HG03342 (cell line): ENCODE measurements around the gene TRABD2A.
"Not testable (repeated sequence)": the region's sequence is repeated elsewhere in the genome, so short reads cannot be mapped to it uniquely, and the experiment has no call there.

Experiments used
- ATAC-seq: cut with Tn5 transposase; IDR thresholded peaks from one replicate; pipeline ENCODE4 v1.9.1; 2021; ENCODE audit warnings: mild to moderate bottlenecking, moderate library complexity; ENCODE audit not compliant: unreplicated experiment

Gene TRABD2A

DNA sequence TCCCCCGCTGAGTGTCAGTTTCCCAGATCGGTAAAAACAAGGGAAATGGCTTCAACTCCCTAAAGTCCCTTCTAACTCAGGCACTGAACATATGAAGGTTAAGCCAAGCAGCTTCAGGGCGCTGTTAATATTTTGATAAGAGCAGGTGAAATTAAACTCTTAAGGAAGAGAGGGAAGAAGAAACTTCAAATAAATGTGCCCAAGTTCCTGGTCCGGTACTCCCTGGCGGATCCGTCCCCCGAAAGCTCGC lies 564 bp downstream of the TRABD2A start:
- no peak for ATAC-seq

DNA sequence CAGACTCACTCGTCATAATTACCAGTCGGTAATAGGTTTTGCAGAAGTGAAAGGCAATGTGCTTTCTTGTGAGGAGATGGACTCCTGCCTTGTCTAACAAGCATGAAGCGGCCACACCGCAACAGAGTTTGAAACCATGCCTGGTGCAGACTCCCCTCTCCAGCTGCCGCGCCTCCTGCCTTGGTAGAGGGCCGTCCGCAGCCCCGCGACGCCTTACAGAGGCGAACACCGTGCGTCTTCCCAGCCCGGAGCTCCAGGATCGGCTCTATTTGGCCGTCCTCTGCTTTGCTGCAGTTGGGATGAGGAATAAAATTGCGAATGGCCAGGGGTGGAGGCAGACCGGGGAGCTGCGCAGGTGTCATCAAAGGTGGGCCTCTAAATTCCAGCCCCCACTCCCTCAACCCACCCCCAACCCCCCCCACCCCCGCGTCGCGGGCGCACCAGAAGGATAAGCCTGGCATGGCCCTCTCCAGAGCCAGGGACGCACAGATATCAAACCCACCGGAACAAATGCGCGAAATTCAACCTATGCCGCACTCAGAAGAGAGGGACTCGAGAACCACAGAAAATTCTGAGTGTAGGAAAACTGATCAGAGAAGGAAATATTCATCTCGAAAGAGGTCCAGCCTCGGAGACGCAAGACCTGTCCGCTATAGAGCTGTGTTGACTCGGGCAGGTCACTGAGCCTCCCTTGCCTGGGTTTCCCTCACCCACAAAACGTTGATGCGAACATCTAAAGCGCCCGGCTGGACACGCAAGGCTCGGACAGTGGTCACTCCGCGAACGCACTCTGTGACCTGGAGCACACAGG lies 1.1 kb downstream of the TRABD2A start:
- ATAC-seq: peak; percentile 65

DNA sequence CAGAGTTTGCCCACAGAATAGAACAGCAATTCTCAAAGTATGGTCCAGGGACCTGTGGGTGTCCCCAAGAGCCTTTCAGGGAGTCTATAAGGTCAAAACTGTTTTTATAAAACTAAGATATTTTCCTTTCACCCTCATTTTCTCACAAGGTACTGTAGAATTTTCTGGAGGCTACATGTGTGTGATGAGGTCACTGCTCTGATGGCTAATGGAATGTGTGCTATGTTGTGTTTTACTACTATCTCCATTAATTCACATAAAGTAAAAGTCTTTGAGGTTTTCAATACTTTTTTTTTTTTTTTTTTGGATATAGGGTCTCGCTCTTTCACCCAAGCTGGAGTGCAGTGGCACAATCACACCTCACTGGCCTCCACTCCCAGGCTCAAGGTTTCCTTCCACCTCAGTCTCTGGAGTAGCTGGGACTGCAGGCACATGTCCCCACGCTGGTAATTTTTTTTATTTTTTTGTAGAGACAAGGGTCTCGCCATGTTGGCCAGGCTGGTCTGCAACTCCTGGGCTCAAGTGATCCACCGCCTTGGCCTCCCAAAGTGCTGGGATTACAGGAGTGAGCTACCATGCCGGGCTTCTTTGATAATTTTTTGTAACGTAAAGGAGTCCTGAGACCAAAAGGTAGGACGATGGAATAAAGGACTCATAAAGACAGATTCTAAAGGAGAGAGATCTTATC lies 1.8 kb downstream of the TRABD2A start:
- no peak for ATAC-seq

DNA sequence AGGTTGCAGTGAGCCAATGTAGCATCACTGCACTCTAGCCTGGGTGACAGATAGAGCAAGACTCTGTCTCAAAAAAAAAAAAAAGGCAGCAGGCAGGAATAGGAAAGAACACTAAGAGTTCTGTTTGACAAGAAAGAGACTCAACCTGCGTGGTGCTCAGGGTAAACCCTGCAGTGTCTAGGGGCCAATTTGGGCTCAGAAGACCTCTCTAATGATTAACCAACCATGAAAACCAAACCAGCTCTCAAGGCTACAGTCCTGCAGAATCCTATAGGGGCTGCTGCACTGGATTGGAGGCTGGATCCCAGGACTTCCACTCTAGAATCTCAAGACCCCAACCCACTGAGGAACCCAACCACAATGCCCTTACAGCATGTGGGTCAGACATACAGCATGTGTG lies 2.4 kb downstream of the TRABD2A start:
- ATAC-seq: peak; percentile 32

DNA sequence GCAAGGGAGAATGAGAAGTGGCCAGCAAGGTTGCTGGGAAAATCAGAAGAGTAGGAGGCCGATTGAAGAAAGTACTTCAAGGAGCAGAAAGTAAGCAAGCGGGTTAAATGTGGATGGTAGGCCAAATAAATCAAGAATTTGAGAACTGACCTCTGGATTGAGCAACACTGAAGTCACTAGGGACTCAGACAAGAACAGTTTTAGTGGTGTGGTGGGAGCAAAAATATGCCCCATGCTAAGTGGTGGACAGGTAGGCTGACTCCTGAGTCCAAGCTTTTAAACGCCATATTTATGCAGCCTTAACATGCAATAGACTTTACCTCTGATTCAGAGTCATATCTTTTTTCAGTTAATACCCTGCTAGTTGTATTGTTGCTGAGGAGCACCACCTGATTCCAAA lies 4.5 kb downstream of the TRABD2A start:
- no peak for ATAC-seq

DNA sequence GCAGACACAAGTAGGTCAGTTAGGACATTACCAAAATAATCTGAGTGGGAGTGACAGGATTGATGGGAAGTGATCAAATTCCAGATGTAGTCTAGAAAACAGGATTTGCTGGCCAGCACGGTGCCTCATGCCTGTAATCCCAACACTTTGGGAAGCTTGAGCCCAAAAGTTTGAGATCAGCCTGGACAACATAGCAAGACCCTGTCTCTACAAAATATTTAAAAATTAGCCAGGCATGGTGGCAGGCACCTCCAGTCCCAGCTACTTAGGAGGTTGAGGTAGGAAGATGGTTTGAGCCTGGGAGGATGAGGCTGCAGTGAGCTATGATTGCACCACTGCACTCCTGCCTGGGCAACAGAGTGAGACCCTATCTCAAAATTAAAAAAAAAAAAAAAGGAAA lies 5.3 kb downstream of the TRABD2A start:
- not testable (repeated sequence) for ATAC-seq

DNA sequence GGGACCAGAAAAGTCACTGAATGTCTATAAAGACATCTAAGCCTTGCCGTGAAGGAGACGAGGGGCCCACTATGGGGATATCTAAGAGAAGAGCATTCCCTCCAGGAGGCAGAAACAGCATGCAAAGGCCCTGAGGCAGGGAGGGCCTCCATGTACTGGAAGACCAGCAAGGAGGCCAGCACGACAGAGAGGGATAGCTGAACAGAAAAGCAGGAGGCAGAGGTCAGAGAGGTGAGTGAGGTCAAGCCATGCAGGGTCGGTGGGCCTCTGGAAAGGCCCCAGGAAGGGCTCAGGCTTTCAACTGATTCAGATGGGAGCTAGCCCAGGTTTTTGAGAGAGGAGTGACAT lies 5.7 kb downstream of the TRABD2A start:
- no peak for ATAC-seq

DNA sequence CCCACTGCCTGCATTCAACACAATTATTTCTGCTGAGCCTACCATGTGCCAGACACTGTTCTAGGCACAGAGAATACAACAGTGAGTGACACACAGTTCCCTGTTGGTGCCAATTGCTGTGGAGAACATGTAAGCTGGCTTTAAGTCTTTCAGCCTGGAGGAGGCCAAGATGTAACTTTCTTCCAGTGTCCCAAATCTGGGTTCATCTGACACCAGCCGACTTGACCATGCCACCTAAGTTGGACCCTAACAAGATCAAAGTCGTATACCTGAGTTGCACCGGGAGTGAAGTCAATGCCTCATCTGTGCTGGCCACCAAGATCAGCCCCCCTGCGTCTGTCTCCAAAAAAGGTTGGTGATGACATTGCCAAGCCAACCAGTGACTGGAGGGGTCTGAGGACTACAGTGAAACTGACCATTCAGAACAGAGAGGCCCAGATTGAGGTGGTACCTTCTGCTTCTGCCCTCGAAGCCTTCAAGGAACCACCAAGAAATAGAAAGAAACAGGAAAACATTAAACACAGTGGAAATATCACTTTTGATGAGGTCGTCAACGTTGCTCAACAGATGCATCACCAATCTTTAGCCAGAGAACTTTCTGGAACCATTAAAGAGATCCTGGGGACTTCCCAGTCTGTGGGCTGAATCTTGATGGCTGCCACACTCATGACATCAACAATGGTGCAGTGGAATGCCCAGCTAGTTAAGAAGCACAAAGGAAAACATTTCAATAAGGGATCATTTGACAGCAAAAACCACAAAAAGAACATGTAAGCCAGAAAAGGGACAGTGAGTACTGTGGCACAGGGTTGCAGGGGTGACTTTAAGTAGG lies 6.3 kb downstream of the TRABD2A start:
- ATAC-seq: no peak

DNA sequence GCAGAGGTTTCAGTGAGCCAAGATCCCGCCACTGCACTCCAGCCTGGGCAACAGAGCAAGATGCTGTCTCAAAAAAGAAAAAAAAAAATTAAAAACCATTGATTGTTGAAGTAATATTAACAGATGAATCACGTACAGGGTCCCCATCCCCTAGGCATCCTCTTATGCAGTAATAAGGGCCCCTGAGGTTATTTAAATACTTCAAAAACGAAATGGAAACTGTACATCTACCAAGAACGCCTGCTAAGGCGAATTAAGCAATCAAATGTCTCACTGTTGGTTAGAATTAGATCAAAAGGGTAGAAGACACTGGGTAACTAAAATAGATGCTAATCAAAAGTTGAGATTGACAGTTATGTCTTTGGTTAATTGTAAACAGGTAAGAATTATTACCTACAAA lies 7.5 kb downstream of the TRABD2A start:
- ATAC-seq: no peak

DNA sequence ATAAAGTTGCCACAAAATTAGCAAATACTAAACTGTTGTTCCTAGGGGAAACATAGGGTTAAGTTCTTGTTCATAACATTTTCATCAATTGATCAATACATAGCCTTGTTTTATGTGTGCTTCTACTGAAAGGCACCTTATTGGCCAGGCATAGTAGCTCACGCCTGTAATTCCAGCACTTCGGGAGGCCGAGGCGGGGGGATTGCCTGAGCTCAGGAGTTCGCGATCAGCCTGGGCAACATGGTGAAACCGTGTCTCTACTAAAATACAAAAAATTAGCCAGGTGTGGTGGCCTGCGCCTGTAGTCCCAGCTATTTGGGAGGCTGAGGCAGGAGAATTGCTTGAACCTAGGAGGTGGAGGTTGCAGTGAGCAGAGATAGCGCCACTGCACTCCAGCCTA lies 8.2 kb downstream of the TRABD2A start:
- not testable (repeated sequence) for ATAC-seq

DNA sequence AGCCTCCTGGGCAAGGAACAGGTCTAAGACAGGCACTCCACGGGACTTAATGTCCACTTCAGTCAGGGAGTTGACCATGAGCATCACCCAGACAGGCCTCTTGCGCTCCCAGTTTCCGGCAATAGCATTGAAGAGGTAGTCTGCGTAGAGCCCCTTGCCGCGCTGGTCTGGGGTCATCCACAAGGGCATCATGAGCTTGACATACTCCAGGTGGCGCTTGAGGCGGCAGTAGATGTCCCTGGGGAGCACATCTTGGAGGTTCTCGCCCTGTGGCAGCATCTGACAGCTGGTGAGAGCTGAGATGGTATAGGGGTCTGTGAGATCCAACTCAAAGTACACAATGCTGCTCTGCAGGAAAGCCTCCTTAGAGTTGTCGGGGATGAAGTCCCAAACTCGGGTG lies 10.6 kb downstream of the TRABD2A start:
- ATAC-seq: no peak

DNA sequence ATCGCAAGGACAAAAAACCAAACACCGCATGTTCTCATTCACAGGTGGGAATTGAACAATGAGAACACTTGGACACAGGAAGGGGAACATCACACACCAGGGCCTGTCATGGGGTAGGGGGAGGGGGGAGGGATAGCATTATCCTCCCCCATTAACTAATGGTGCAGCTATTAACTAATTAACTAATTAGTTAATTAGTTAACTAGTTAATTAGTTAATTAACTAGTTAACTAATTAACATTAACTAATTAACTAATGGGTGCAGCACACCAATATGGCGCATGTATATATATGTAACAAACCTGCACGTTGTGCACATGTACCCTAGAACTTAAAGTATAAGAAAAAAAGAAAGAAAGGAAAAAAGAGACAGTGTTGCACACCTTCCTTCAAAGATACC lies 12.6 kb downstream of the TRABD2A start:
- ATAC-seq: not testable (repeated sequence)

DNA sequence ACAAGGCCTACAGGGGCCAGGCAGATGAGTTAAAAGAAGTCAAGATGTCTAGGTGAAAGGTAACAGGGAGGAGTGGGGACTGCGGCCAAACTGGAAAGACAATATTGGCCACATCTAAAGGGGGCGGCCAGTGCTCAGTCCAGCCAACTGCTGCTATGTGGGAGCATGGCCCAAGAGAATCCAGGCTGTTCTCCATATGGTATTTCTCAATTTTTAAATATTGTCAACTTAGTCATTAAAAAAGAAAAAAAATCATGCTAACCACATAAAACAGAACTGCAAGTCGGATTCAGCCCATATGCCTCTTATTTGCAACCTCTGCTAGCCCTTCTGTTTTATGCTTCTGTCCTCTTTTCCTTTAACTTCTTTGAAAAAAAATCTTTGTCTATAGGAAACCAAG lies 14.8 kb downstream of the TRABD2A start:
- no peak for ATAC-seq

DNA sequence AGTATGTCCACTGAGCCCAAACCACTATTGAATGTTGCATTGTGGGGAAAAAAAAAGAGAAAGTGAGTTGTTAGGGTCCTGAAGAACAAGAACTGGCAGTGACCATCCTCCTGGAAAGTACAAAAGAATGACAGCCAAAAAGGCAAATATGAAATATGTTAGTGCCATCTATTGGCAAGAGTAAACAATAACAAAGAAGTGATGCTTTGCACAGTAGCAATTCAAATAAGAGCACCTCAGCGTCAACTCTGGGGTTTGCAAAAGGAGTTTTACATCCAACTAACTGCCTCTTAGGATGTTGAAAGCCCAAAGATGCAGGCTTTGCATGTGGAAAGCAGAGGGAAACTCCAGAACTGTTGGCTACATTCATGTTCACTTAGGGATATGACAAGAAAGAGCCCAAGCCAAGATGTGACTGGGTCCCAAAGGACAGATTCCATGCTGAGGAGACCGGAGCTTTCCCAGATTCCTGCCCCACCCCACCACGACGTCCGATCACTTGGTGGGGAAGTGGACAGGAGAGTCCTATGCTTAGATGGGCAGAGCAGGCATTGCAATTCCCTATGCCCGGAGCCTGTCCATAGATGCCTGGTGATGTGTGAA lies 15.6 kb downstream of the TRABD2A start:
- peak; percentile 67 for ATAC-seq

DNA sequence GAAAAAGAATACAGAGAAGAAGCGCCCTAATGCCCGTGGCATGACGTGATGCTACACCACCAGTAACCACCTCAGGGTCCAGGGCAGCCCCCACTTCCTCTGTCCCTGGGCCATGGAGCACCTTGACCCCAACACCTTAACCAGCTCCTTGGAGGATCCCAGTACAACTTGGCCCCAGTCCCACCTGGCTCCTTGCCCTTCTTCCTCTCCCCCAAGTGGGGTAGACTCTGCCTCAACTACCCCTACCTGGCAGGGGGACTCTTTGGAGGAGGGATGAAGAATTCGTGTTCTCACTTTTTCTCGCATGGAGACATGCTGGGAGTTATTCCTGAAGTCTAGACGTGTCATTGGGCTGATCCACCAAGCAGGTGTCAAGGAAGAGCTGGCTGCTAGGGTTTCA lies 18.9 kb downstream of the TRABD2A start:
- ATAC-seq: no peak

DNA sequence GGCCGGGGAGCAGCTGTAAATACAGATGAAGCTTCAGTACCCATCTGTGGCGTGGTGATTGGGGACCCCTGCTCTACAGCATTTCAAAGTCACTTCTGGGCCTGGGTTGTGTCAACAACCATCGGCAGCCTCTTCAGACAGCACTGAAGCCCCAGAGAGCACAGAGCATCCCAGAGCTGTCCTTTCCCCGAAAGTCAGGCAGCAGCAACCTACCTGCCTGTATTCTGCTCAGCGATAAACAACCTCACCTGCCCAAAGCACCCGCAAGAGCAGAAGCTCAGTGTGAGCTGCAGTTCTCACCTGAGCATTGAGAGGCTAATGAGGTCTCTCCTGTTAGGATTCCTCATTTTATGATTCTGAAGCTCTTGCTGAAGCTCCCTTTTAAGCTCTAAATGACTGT lies 19.3 kb downstream of the TRABD2A start:
- ATAC-seq: no peak

DNA sequence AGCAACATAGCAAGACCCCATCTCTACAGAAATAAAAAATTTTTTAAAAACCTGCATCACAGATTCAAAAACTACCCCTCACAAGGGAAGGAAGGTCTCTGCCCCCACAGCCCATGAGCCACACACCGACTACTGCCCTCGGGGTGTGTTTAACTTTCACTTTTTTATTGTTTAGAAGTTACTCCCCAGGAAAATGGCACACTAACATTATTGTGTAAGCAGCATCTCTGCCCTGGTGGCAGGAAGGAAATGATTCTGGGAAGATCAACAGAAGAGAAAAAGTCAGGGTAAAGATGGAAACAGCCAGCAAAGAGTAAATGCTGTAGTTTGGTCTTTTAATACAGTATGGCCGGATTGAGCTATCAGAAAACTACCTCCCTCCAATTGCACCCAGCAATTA lies 21.9 kb downstream of the TRABD2A start:
- no peak for ATAC-seq

DNA sequence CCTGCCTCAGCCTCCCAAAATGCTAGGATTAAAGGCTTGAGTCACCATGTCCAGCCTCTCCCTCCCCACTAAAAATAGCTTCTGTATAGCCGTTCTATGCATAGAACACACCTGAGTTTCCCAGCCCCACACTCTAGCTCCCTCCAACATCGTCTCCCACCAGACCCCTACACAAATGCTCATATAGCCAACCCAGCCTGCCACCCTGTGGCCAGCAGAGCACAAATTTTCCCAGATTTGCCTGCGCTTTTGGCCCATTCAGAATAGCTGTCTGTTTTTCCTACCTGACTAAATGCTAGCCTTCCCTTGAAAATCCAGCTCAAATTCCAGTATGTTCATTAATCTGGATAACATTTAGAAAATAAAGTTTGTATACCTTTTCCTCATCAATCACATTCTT lies 22.8 kb downstream of the TRABD2A start:
- ATAC-seq: no peak

DNA sequence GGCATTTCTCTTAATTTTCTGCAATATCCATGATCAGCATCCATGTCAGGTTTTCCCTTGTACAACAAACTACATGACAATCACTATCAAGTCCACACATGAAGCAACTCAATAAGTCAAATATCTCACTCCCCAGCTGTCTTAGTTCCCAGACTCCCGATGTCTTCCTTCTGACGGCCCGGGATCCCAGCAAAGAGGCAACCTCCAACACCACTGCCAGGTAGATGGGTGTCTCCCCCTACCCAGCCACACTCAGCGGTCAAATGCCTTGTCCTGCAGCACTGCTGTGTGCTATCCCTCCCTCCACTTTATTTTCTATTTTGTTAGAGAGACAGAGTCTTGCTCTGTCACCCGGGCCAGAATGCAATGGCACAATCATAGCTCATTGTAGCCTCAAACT lies 23.3 kb downstream of the TRABD2A start:
- no peak for ATAC-seq

DNA sequence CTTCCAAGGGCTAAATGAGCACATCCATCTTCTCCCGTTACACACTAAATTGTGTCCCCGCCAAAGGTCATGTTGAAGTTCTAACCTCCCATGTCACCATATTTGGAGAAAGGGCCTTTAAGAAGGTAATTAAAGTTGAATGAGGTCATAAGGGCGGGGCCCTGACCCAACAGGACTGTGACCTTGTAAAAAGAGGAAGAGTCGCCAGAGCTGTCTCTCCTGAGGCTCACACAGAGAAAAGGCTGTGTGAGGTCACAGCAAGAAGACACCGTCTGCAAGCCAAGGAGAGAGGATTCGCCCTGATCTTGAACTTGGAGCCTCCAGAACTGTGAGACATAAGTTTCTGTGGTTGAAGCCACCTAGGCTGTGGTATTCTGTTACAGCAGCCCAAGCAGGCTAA lies 24.1 kb downstream of the TRABD2A start:
- ATAC-seq: peak; percentile 74

DNA sequence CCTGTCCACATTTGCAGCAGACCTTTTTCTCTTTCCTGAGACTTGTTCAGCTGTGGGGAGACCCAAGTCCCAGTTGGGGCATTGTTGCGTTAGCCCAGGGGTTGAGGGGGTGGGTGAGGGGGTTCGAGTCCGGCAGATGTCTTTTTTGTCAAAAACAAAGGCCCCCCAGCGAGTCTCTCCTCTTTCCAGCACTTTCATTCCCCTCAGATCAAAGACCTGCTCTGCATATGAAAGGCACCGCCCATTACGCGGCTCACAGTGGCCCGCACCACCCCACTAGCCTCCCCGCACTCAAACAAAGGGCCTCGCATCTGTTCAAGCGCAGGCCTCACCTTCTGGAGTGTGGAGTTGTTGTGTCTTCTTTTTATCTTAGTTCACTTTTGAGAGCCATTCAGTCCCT lies 25.2 kb downstream of the TRABD2A start:
- no peak for ATAC-seq

DNA sequence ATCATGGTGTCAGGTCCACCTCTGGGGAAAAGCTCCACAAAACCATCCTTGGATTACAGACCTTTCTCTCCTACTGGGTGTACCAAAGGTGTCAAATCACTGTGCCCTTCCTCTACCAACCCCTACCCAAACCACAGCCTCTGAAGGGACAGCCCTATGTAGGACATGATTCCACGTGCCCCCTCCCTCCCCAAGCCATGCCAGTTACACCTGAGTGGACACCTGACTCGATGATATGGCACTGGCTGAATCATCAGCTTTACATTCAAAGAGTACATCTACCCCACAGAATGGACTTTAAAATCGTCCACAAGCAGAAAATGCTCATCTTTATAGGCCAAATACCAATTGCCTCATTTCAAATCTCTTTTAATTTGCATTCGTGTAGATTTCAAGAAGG lies 26.0 kb downstream of the TRABD2A start:
- no peak for ATAC-seq
